ENCODE results near the gene PLCL2. TPM values are rescaled to one million over a fixed set of nuclear protein-coding genes. Genes with fewer than 3 reads are reported as not detected.
A peak's percentile ranks its signal among the peaks of the same experiment; 100 is the strongest.

The PLCL2 gene
- polyA plus RNA-seq, 4 donors, result 4.0 to 16.2 (median 10.4) TPM

- Histone ChIP-seq H3K36me3 (ENCODE audit: control insufficient read depth in 3 of 3, insufficient read depth in 2 of 3, low read depth in 1 of 3, low read length in 3 of 3) (no peaks in the 10 kb centered on the region), H3K9me3 (ENCODE audit: control insufficient read depth in 2 of 2, insufficient read depth in 1 of 2, low read depth in 1 of 2, low read length in 1 of 2) (no peaks in the 10 kb centered on the region), H3K27me3 (ENCODE audit: control insufficient read depth in 3 of 3, insufficient read depth in 3 of 3, low read length in 3 of 3) (no peaks in the 10 kb centered on the region), H3K27ac (ENCODE audit: low read depth in 1 of 3, low read length in 2 of 3) (no peak overlapping the region), H3K4me3 (ENCODE audit: low read depth in 1 of 3, low read length in 3 of 3) (no peak overlapping the region), H3K4me1 (ENCODE audit: control insufficient read depth in 3 of 3, insufficient read depth in 2 of 3, low read depth in 1 of 3, low read length in 2 of 3) (peaks cover 5 to 7% (median 5%) of the 10 kb centered on the region in 3 donors)
- FAIRE-seq, result no peak
- no peak for DNase-seq
- WGBS, 3 donors, result 87 to 97% (median 91%) methylated on average over 2 of the region's 2 CpGs
Observed at GRCh38 chr3:16911916-16912315, 27.2 kb downstream of the PLCL2 start.

GRCh38 chr3:16912400-16913263 lies 27.9 kb downstream of the PLCL2 start:
- Histone ChIP-seq H3K4me3 (ENCODE audit: low read depth in 1 of 3, low read length in 3 of 3) (no peak overlapping the region), H3K9me3 (ENCODE audit: control insufficient read depth in 2 of 2, insufficient read depth in 1 of 2, low read depth in 1 of 2, low read length in 1 of 2) (no peaks in the 10 kb centered on the region), H3K27ac (ENCODE audit: low read depth in 1 of 3, low read length in 2 of 3) (no peak overlapping the region), H3K27me3 (ENCODE audit: control insufficient read depth in 3 of 3, insufficient read depth in 3 of 3, low read length in 3 of 3) (no peaks in the 10 kb centered on the region), H3K36me3 (ENCODE audit: control insufficient read depth in 3 of 3, insufficient read depth in 2 of 3, low read depth in 1 of 3, low read length in 3 of 3) (no peaks in the 10 kb centered on the region), H3K4me1 (ENCODE audit: control insufficient read depth in 3 of 3, insufficient read depth in 2 of 3, low read depth in 1 of 3, low read length in 2 of 3) (peaks cover 2 to 7% (median 6%) of the 10 kb centered on the region in 3 donors)
- DNase-seq (no peak), FAIRE-seq (no peak)
- WGBS, 3 donors, result 88 to 98% (median 88%) methylated on average over 3 of the region's 3 CpGs

- Histone ChIP-seq H3K27me3 (ENCODE audit: control insufficient read depth in 3 of 3, insufficient read depth in 3 of 3, low read length in 3 of 3) (no peaks in the 10 kb centered on the region), H3K4me1 (ENCODE audit: control insufficient read depth in 3 of 3, insufficient read depth in 2 of 3, low read depth in 1 of 3, low read length in 2 of 3) (peaks cover 2 to 7% (median 6%) of the 10 kb centered on the region in 3 donors), H3K9me3 (ENCODE audit: control insufficient read depth in 2 of 2, insufficient read depth in 1 of 2, low read depth in 1 of 2, low read length in 1 of 2) (no peaks in the 10 kb centered on the region), H3K27ac (ENCODE audit: low read depth in 1 of 3, low read length in 2 of 3) (no peak overlapping the region), H3K4me3 (ENCODE audit: low read depth in 1 of 3, low read length in 3 of 3) (no peak overlapping the region), H3K36me3 (ENCODE audit: control insufficient read depth in 3 of 3, insufficient read depth in 2 of 3, low read depth in 1 of 3, low read length in 3 of 3) (no peaks in the 10 kb centered on the region)
- DNase-seq (no peak), FAIRE-seq (no peak)
- 90 to 94% (median 94%) methylated on average over 2 of the region's 2 CpGs for WGBS, 3 donors
Observed at GRCh38 chr3:16913264-16913580, 28.5 kb downstream of the PLCL2 start.

- Histone ChIP-seq H3K27ac (ENCODE audit: low read depth in 1 of 3, low read length in 2 of 3) (no peak overlapping the region), H3K4me3 (ENCODE audit: low read depth in 1 of 3, low read length in 3 of 3) (no peak overlapping the region), H3K4me1 (ENCODE audit: control insufficient read depth in 3 of 3, insufficient read depth in 2 of 3, low read depth in 1 of 3, low read length in 2 of 3) (peaks cover 2 to 9% (median 3%) of the 10 kb centered on the region in 3 donors), H3K36me3 (ENCODE audit: control insufficient read depth in 3 of 3, insufficient read depth in 2 of 3, low read depth in 1 of 3, low read length in 3 of 3) (no peaks in the 10 kb centered on the region), H3K9me3 (ENCODE audit: control insufficient read depth in 2 of 2, insufficient read depth in 1 of 2, low read depth in 1 of 2, low read length in 1 of 2) (no peaks in the 10 kb centered on the region), H3K27me3 (ENCODE audit: control insufficient read depth in 3 of 3, insufficient read depth in 3 of 3, low read length in 3 of 3) (no peaks in the 10 kb centered on the region)
- 51 to 63% (median 62%) methylated on average over 5 of the region's 5 CpGs for WGBS, 3 donors
- no peak for FAIRE-seq
- DNase-seq, result peak in 1 of 2 donors; percentile 20
Observed at GRCh38 chr3:16916840-16917239, 32.1 kb downstream of the PLCL2 start.

GRCh38 chr3:16917256-16917935 lies 32.6 kb downstream of the PLCL2 start:
- Histone ChIP-seq H3K36me3 (ENCODE audit: control insufficient read depth in 3 of 3, insufficient read depth in 2 of 3, low read depth in 1 of 3, low read length in 3 of 3) (no peaks in the 10 kb centered on the region), H3K27ac (ENCODE audit: low read depth in 1 of 3, low read length in 2 of 3) (peak overlapping the region in 1 of 3 donors; percentile 43), H3K27me3 (ENCODE audit: control insufficient read depth in 3 of 3, insufficient read depth in 3 of 3, low read length in 3 of 3) (no peaks in the 10 kb centered on the region), H3K9me3 (ENCODE audit: control insufficient read depth in 2 of 2, insufficient read depth in 1 of 2, low read depth in 1 of 2, low read length in 1 of 2) (no peaks in the 10 kb centered on the region), H3K4me3 (ENCODE audit: low read depth in 1 of 3, low read length in 3 of 3) (no peak overlapping the region), H3K4me1 (ENCODE audit: control insufficient read depth in 3 of 3, insufficient read depth in 2 of 3, low read depth in 1 of 3, low read length in 2 of 3) (peaks cover 2 to 9% (median 3%) of the 10 kb centered on the region in 3 donors)
- DNase-seq, result peak in 1 of 2 donors; percentile 9
- no peak for FAIRE-seq

GRCh38 chr3:16917980-16918682 lies 33.4 kb downstream of the PLCL2 start:
- FAIRE-seq, result peak; percentile 84
- Histone ChIP-seq H3K4me3 (ENCODE audit: low read depth in 1 of 3, low read length in 3 of 3) (no peak overlapping the region), H3K4me1 (ENCODE audit: control insufficient read depth in 3 of 3, insufficient read depth in 2 of 3, low read depth in 1 of 3, low read length in 2 of 3) (peaks cover 2 to 9% (median 3%) of the 10 kb centered on the region in 3 donors), H3K36me3 (ENCODE audit: control insufficient read depth in 3 of 3, insufficient read depth in 2 of 3, low read depth in 1 of 3, low read length in 3 of 3) (no peaks in the 10 kb centered on the region), H3K27me3 (ENCODE audit: control insufficient read depth in 3 of 3, insufficient read depth in 3 of 3, low read length in 3 of 3) (no peaks in the 10 kb centered on the region), H3K9me3 (ENCODE audit: control insufficient read depth in 2 of 2, insufficient read depth in 1 of 2, low read depth in 1 of 2, low read length in 1 of 2) (no peaks in the 10 kb centered on the region), H3K27ac (ENCODE audit: low read depth in 1 of 3, low read length in 2 of 3) (peak overlapping the region in 2 of 3 donors; percentile 20 to 49)
- peak in 1 of 2 donors; percentile 45 for DNase-seq
- WGBS, 3 donors, result 34 to 74% (median 42%) methylated on average over 3 of the region's 3 CpGs

GRCh38 chr3:16918683-16919025 lies 33.9 kb downstream of the PLCL2 start:
- FAIRE-seq (peak; percentile 84), DNase-seq (peak; percentile 65 to 72)
- H3K4me3 ChIP-seq (ENCODE audit: low read depth in 1 of 3, low read length in 3 of 3), result no peak overlapping the region
- peak overlapping the region in 2 of 3 donors; percentile 20 to 49 for H3K27ac ChIP-seq (ENCODE audit: low read depth in 1 of 3, low read length in 2 of 3)
- no peaks in the 10 kb centered on the region for H3K36me3 ChIP-seq (ENCODE audit: control insufficient read depth in 3 of 3, insufficient read depth in 2 of 3, low read depth in 1 of 3, low read length in 3 of 3)
- peaks cover 2 to 9% (median 3%) of the 10 kb centered on the region in 3 donors for H3K4me1 ChIP-seq (ENCODE audit: control insufficient read depth in 3 of 3, insufficient read depth in 2 of 3, low read depth in 1 of 3, low read length in 2 of 3)
- H3K9me3 ChIP-seq (ENCODE audit: control insufficient read depth in 2 of 2, insufficient read depth in 1 of 2, low read depth in 1 of 2, low read length in 1 of 2), result no peaks in the 10 kb centered on the region
- H3K27me3 ChIP-seq (ENCODE audit: control insufficient read depth in 3 of 3, insufficient read depth in 3 of 3, low read length in 3 of 3), result no peaks in the 10 kb centered on the region

- Histone ChIP-seq H3K9me3 (ENCODE audit: control insufficient read depth in 2 of 2, insufficient read depth in 1 of 2, low read depth in 1 of 2, low read length in 1 of 2) (peaks cover 0 to 4% of the 10 kb centered on the region in 2 donors), H3K4me1 (ENCODE audit: control insufficient read depth in 3 of 3, insufficient read depth in 2 of 3, low read depth in 1 of 3, low read length in 2 of 3) (peaks cover 0 to 2% (median 0%) of the 10 kb centered on the region in 3 donors), H3K27ac (ENCODE audit: low read depth in 1 of 3, low read length in 2 of 3) (no peak overlapping the region), H3K27me3 (ENCODE audit: control insufficient read depth in 3 of 3, insufficient read depth in 3 of 3, low read length in 3 of 3) (no peaks in the 10 kb centered on the region), H3K4me3 (ENCODE audit: low read depth in 1 of 3, low read length in 3 of 3) (no peak overlapping the region), H3K36me3 (ENCODE audit: control insufficient read depth in 3 of 3, insufficient read depth in 2 of 3, low read depth in 1 of 3, low read length in 3 of 3) (no peaks in the 10 kb centered on the region)
- FAIRE-seq (no peak), DNase-seq (no peak)
- whole genome bisulfite sequencing, 3 donors, result 90 to 96% (median 96%) methylated on average over 2 of the region's 2 CpGs
Observed at GRCh38 chr3:16923112-16923511, 38.4 kb downstream of the PLCL2 start.

Measured in small intestine (tissue), 7 donors.